Colonic mucosa (tissue), 4 donors: ENCODE results near the gene ZNF556. TPM values are rescaled to one million over a fixed set of nuclear protein-coding genes. Genes with fewer than 3 reads are reported as not detected.
"Not testable (repeated sequence)": the region's sequence is repeated elsewhere in the genome, so short reads cannot be mapped to it uniquely, and the experiment has no call there.

Experiments
- DNase-seq: peaks from one replicate; pipeline ENCODE4 v3.0.0-alpha.2; 2020
- H3K27ac ChIP-seq: fragments of 200-600 bp; one replicate; pipeline ENCODE4 v1.8.0; 2021
- H3K27me3 ChIP-seq: fragments of 200-600 bp; one replicate; pipeline ENCODE4 v1.8.0; 2021
- H3K36me3 ChIP-seq: fragments of 200-600 bp; one replicate; pipeline ENCODE4 v1.8.0; 2021
- H3K4me1 ChIP-seq: fragments of 200-600 bp; one replicate; pipeline ENCODE4 v1.8.0; 2021; ENCODE audit warnings: mild to moderate bottlenecking
- H3K4me3 ChIP-seq: fragments of 200-600 bp; one replicate; pipeline ENCODE4 v1.8.0; 2021
- H3K9ac ChIP-seq, 2 donors: one replicate each; pipeline ENCODE4 v1.7.0; 2013; ENCODE audit warnings: control low read depth in 2 of 2, low read depth in 2 of 2, low read length in 2 of 2
- H3K9me3 ChIP-seq: fragments of 200-600 bp; one replicate; pipeline ENCODE4 v1.8.0; 2021
- intact Hi-C: fragments of 100-400 bp; cut with DNase I; formaldehyde crosslinking; loops from one replicate; pipeline ENCODE4 v1.14.1; 2022
- total RNA-seq, 2 donors: library from RNA; stranded (reverse); fragmentation: NEBNext Ultra II Directional in 1 of 2; extraction: Animal tissue kit (Norgen Biotek cat#: 25700) in 1 of 2; gene quantifications; one replicate each; pipeline ENCODE4 v1.2.1, GENCODE V29; 2021
- TF ChIP-seq, protein P1 (sequence below): fragments of 200-600 bp; IDR thresholded peaks from one replicate; pipeline ENCODE4 v1.8.0; 2022; ENCODE audit warnings: antibody characterized with exemption, mild to moderate bottlenecking
- donor health status: healthy.
- donor health status: DM: no; HTN: no; CAD: no.
- donor health status: DM: no; HTN: no; CAD: no.

Gene ZNF556
- total RNA-seq, 2 donors from 2014 or later = 0.22 TPM; not detected in 1

DNA sequence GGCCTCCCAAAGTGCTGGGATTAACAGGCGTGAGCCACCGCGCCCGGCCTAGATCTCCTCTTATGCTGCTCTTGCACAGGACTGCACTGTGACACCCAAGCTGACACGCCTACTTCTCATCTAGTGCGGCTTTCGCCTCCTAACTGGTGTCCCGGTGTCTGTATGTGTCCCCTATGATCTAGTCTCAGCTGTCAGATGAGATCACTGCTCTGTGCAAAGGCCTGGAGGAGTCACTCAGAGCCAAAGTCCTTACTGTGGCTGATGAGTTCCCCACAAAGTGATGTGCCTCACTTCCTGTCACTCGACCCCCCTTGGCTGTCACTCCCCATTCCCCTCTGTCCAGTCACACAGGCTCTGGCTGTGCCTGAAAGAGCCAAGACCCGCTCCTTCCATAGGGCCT lies 2.5 kb downstream of the ZNF556 start:
- Histone ChIP-seq H3K4me3 (no peak overlapping the region), H3K9me3 (no peaks in the 10 kb centered on the region), H3K4me1 (no peaks in the 10 kb centered on the region), H3K36me3 (no peaks in the 10 kb centered on the region), H3K9ac (no peak overlapping the region), H3K27me3 (no peaks in the 10 kb centered on the region), H3K27ac (no peak overlapping the region)
- intact Hi-C loops = loop anchor here (5.0 kb wide), 1 partner anchor 222 kb away; no protein-coding TSS in a partner anchor
- no peak for DNase-seq
- TF ChIP-seq, protein P1, sequence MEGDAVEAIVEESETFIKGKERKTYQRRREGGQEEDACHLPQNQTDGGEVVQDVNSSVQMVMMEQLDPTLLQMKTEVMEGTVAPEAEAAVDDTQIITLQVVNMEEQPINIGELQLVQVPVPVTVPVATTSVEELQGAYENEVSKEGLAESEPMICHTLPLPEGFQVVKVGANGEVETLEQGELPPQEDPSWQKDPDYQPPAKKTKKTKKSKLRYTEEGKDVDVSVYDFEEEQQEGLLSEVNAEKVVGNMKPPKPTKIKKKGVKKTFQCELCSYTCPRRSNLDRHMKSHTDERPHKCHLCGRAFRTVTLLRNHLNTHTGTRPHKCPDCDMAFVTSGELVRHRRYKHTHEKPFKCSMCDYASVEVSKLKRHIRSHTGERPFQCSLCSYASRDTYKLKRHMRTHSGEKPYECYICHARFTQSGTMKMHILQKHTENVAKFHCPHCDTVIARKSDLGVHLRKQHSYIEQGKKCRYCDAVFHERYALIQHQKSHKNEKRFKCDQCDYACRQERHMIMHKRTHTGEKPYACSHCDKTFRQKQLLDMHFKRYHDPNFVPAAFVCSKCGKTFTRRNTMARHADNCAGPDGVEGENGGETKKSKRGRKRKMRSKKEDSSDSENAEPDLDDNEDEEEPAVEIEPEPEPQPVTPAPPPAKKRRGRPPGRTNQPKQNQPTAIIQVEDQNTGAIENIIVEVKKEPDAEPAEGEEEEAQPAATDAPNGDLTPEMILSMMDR = no peak

DNA sequence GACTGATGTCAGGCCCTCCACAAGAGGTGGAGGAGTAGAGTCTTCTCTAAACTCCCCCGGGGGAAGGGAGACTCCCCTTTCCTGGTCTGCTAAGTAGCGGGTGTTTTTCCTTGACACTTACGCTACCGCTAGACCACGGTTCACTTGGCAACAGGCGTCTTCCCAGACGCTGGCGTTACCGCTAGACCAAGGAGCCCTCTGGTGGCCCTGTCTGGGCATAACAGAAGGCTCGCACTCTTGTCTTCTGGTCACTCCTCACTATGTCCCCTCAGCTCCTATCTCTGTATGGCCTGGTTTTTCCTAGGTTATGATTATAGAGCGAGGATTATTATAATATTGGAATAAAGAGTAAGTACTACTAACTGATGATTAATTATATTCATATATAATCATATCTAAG lies 5.0 kb downstream of the ZNF556 start:
- not testable (repeated sequence) for H3K27me3 ChIP-seq, H3K36me3 ChIP-seq, H3K9ac ChIP-seq, H3K4me1 ChIP-seq, H3K27ac ChIP-seq, H3K9me3 ChIP-seq, DNase-seq, H3K4me3 ChIP-seq
- intact Hi-C loops = loop anchor here (5.0 kb wide), 1 partner anchor 225 kb away; no protein-coding TSS in a partner anchor

DNA sequence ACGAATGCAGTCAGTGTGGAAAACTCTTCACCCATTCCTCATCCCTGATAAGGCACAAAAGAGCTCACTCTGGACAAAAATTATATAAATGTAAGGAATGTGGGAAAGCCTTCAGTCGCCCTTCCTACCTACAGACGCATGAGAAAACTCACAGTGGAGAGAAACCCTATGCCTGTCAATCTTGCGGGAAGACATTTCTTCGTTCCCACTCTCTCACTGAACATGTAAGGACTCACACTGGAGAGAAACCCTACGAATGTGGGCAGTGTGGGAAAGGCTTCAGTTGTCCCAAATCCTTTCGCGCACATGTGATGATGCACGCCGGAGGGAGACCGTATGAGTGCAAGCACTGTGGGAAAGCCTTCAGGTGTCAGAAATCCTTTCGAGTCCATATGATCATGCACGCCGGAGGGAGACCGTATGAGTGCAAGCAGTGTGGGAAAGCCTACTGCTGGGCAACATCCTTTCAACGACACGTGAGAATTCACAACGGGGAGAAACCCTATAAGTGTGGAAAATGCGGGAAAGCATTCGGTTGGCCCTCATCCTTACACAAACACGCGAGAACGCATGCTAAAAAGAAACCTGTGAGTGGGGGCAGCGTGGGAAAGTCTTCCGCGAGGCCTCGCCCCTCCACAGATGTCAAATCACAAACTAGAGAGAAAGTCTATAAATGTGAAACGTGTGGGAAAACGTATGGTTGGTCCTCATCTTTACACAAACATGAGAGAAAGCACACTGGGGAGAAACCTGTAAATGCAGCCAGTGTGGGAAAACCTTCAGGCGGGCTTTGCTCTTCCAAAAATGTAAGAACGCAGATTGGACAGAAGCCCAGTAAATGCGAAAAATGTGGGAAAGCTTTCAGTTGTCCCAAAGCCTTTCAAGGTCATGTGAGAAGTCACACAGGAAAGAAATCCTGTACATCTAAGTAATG lies 10.5 kb downstream of the ZNF556 start:
- H3K36me3 ChIP-seq = no peaks in the 10 kb centered on the region

DNA sequence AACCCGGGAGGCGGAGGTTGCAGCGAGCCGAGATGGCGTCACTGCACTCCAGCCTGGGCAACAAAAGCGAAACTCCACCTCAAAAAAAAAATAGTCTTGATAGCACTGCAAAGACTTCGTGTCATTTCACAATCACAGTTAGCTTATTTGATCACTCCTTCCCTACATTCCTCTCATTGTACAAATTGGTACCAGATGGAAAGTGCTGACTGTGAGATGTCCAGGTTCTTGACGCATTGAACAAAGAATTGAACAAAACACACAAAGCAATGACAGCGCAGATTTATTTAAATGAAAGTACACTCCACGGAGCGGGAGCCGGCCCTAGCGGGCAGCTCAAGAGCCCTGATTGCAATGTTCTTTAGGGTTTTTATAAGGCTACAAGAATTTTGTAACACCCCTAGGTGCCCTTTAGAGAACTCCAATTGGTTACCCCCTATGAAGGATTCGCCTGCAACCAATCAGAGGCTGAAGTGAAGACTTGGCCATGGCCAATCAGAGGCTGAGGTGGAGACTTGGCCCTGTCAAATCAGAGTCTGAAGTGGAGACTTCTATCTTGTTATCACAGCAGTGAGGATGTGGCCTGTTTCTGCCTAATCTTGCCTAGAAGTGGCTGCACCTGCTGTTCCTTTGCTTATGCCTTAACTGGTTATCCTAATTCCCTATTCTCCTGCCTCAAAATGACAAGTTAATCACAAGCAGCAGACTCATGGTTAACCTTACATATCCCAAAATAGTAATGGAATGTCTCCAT lies 16.7 kb downstream of the ZNF556 start:
- DNase-seq = no peak
- Histone ChIP-seq H3K4me3 (no peak overlapping the region), H3K9me3 (no peaks in the 10 kb centered on the region), H3K9ac (no peak overlapping the region), H3K27me3 (no peaks in the 10 kb centered on the region), H3K36me3 (no peaks in the 10 kb centered on the region), H3K4me1 (no peaks in the 10 kb centered on the region), H3K27ac (no peak overlapping the region)
- intact Hi-C loops = no loop called here
- TF ChIP-seq, protein P1 = no peak

More for the DNA sequence above, 10.5 kb downstream of the ZNF556 start:
- TF ChIP-seq, protein P1 = no peak
- H3K9ac ChIP-seq = no peak overlapping the region
- H3K4me1 ChIP-seq = no peaks in the 10 kb centered on the region
- no peak overlapping the region for H3K4me3 ChIP-seq
- no peaks in the 10 kb centered on the region for H3K27me3 ChIP-seq
- intact Hi-C loops = no loop called here
- no peak for DNase-seq
- no peak overlapping the region for H3K27ac ChIP-seq
- peaks cover 8% of the 10 kb centered on the region for H3K9me3 ChIP-seq

DNA sequence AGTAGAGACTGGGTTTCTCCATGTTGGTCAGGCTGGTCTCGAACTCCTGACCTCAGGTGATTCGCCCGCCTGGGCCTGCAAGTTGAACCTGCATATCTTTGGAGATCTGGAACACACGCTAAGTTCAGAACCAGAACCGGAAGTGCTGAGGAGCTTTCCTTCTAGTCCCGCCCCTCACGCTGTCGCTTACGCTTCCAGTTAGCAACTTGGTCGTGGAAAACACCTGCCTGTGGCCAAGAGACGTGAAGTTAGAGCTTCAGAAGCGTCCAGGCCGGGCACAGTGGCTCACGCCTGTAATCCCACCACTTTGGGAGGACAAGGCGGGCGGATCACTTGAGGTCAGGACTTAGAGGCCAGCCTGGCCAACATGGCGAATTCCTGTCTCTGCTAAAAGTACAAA lies 18.6 kb downstream of the ZNF556 start:
- H3K4me3 ChIP-seq = no peak overlapping the region
- intact Hi-C loops = loop anchor here (5.0 kb wide), 1 partner anchor 57 kb away; the partner anchor contains the start of gene ZNF77

More for the DNA sequence above, 18.6 kb downstream of the ZNF556 start:
- Histone ChIP-seq H3K9me3 (no peaks in the 10 kb centered on the region), H3K4me1 (no peaks in the 10 kb centered on the region), H3K27me3 (no peaks in the 10 kb centered on the region), H3K36me3 (no peaks in the 10 kb centered on the region), H3K9ac (no peak overlapping the region), H3K27ac (no peak overlapping the region)
- no peak for DNase-seq
- TF ChIP-seq, protein P1 = no peak
